Effector memory CD4-positive, alpha-beta T cell (primary cell): ENCODE measurements around the gene RBMS3.

Source experiments
- DNase-seq, 3 donors: peaks; one replicate each; pipeline ENCODE4 v3.0.0-alpha.2; 2020
- H3K27ac ChIP-seq: 2 replicates; pipeline ENCODE4 v1.7.0; 2013; ENCODE audit warnings: mild to moderate bottlenecking, low read length, moderate library complexity; ENCODE audit not compliant: insufficient read depth, poor library complexity, severe bottlenecking
- H3K27me3 ChIP-seq: replicated peaks from 2 replicates; pipeline ENCODE4 v1.7.0; 2013; ENCODE audit warnings: mild to moderate bottlenecking, low read length; ENCODE audit not compliant: insufficient read depth, control insufficient read depth, poor library complexity, severe bottlenecking
- H3K36me3 ChIP-seq: 2 replicates; pipeline ENCODE4 v1.7.0; 2013; ENCODE audit warnings: mild to moderate bottlenecking, low read length, moderate library complexity; ENCODE audit not compliant: control insufficient read depth, insufficient read depth
- H3K4me1 ChIP-seq: 2 replicates; pipeline ENCODE4 v1.7.0; 2013; ENCODE audit warnings: low read length, mild to moderate bottlenecking; ENCODE audit not compliant: control insufficient read depth, insufficient read depth, poor library complexity, severe bottlenecking
- H3K4me3 ChIP-seq: 2 replicates; pipeline ENCODE4 v1.7.0; 2013; ENCODE audit warnings: low read length, low read depth, mild to moderate bottlenecking; ENCODE audit not compliant: insufficient read depth, poor library complexity, severe bottlenecking
- H3K9me3 ChIP-seq: 2 replicates; pipeline ENCODE4 v1.7.0; 2013; ENCODE audit warnings: mild to moderate bottlenecking, low read length, moderate library complexity; ENCODE audit not compliant: control insufficient read depth

Gene RBMS3

DNA sequence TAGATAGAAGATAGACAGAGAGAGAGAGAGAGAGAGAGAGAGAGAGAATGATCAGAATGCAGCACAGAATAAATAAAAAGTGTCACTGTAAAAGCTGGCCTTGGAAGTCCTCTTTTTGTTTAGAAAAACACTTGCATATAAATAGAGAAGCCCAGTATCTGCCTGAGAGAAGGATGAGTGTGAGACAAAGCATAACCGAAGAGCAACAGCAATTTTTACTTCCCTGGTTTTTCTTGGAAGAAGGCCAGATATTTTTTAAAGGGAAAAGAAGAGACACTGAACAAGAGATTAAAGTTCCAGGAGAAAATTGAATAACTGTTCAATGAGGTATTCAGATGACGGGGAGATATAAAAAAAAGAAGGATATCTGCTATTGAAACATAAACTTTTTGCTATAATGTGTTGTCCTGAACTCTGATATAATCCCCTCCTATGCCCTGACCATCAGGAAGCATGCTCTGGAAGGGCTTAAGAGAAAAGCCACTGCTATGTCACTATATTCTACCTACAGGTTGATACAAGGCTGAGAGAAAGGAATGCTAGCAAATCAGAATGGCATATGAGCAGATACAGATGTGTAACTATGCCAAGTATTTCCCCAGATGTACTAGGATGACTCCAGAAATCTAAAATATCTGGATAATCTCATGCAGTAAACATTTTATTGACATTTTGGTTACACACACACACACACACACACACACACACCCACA lies 358.9 kb downstream of the RBMS3 start:
- Histone ChIP-seq H3K27me3 (no peaks in the 10 kb centered on the region), H3K36me3 (no peaks in the 10 kb centered on the region), H3K9me3 (no peaks in the 10 kb centered on the region), H3K4me1 (no peaks in the 10 kb centered on the region), H3K27ac (no peak overlapping the region), H3K4me3 (no peak overlapping the region)
- no peak for DNase-seq

DNA sequence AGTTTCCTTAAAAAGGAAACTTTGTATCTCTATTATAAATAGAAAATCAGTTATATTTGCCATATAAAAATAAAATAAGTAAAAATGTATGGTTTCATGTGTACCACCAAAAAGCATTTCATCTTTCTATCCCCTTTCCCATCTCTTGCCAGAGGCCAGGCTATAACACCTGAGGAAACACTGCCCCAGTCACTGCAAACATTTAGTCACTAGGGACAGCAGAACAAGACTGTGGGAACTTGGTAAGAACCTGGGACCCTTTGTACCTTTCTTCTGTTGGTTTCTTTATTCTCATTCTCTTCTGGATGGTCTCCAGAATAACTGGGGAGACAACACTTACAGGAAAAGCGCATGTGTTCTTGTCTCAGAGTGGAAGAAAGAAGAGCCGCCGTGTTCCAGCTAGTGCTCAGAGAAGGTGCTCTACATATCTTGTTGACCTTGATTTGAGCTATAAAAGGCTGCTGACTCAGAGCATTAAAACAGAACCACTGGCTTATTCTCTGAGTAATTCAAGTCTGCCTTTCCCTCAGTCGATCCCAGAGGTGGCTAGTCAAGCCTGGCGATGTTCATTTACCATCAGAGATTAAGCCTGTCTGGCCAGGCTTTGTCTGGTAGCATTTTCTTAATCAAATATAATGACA lies 361.6 kb downstream of the RBMS3 start:
- no peaks in the 10 kb centered on the region for H3K9me3 ChIP-seq
- no peaks in the 10 kb centered on the region for H3K4me1 ChIP-seq
- no peaks in the 10 kb centered on the region for H3K27me3 ChIP-seq
- no peak overlapping the region for H3K4me3 ChIP-seq
- H3K36me3 ChIP-seq, result no peaks in the 10 kb centered on the region
- no peak overlapping the region for H3K27ac ChIP-seq
- no peak for DNase-seq

DNA sequence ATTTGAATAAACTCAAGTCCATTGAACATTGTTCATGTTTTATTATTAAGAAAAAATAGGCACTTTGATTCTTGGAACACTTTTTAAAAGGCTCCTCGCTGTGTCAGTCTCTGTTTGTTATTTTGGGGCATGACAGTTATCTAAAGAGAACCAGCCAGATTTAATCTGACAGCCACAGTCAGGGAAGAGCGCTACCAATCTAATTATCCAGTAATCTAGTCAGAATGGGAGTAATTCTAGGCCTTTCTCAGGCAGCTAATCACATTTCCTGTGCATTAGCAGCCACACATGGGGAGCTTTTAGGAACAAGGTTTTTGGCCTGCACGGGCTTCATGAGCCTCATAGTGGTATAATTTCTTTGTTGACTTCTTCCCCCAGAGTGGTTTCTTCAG lies 362.2 kb downstream of the RBMS3 start:
- H3K27ac ChIP-seq, result no peak overlapping the region
- H3K4me3 ChIP-seq, result no peak overlapping the region
- H3K9me3 ChIP-seq, result no peaks in the 10 kb centered on the region
- no peaks in the 10 kb centered on the region for H3K4me1 ChIP-seq
- H3K27me3 ChIP-seq, result no peaks in the 10 kb centered on the region
- no peak for DNase-seq
- H3K36me3 ChIP-seq, result no peaks in the 10 kb centered on the region

DNA sequence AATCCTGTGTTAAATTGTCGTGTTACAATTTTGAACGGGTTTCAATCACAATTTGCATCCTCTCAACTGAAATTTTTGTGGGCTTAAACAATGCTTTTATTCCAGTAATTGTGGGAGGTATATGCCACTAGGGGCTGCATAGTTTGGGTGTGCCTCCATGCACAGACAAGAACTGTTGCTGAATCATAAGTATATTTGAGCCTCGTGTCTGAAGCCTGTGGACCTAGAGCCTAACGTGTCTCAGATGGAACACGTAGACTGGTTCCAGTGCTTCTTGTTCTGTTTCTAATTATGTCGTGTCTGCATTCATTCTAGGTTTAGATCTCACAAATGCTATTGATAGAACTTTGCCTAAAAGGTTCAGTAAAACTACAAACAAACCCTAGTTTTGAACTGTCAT lies 363.4 kb downstream of the RBMS3 start:
- Histone ChIP-seq H3K4me1 (no peaks in the 10 kb centered on the region), H3K27me3 (no peaks in the 10 kb centered on the region), H3K4me3 (no peak overlapping the region), H3K9me3 (no peaks in the 10 kb centered on the region), H3K27ac (no peak overlapping the region), H3K36me3 (no peaks in the 10 kb centered on the region)
- no peak for DNase-seq

DNA sequence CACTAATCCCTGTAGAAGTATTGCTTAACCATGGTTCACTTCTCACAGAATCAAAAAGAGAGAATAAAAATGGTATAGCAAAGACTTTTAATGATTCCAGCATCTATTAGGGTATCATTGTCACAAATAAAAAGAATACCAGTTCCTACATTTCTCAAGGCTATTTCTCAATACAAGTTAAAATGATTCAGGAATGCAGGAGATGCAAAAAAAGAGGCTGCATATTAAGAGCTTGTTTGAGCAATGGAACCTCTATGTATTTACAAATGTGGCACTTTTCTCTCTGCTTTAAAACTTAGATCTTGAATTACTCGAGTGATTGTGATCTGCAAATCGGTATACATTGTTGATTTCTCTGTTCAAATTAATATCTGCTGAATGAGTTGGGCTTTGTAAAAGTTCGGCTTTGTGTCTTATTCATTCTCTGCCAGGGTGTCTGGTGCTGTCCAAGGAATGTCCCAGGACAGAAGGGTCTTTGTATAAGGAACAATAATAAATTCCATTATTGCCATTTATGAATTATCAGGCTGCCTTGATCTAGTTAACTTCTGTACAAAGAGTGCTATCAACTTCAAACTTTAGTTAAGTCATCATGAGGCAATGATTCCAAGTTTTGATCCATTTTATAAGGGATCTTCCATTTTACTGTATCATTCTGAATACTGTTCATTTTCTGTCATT lies 364.2 kb downstream of the RBMS3 start:
- no peak overlapping the region for H3K4me3 ChIP-seq
- no peaks in the 10 kb centered on the region for H3K4me1 ChIP-seq
- H3K9me3 ChIP-seq, result no peaks in the 10 kb centered on the region
- no peak overlapping the region for H3K27ac ChIP-seq
- H3K36me3 ChIP-seq, result no peaks in the 10 kb centered on the region
- no peaks in the 10 kb centered on the region for H3K27me3 ChIP-seq
- DNase-seq, result no peak

DNA sequence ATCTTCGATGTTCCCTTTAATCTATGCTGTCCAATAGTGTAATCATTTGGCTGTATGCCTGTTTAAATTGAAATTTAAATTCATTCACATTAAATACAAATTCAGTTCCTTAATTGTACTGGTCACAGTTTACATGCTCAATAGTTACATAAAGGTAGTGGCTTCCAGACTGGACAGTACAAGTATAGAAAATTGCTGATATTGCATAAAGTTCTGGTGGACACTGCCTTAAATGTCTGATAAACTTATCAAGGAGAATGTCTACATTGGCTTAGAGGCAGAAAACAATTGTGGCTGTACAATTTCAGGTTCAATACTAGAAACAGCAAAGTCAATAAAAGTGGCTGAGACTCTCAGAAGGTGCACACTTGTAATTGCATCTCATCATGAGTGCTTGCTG lies 365.2 kb downstream of the RBMS3 start:
- no peak overlapping the region for H3K4me3 ChIP-seq
- H3K4me1 ChIP-seq, result no peaks in the 10 kb centered on the region
- no peaks in the 10 kb centered on the region for H3K27me3 ChIP-seq
- no peak overlapping the region for H3K27ac ChIP-seq
- H3K9me3 ChIP-seq, result no peaks in the 10 kb centered on the region
- no peaks in the 10 kb centered on the region for H3K36me3 ChIP-seq
- DNase-seq, result no peak

DNA sequence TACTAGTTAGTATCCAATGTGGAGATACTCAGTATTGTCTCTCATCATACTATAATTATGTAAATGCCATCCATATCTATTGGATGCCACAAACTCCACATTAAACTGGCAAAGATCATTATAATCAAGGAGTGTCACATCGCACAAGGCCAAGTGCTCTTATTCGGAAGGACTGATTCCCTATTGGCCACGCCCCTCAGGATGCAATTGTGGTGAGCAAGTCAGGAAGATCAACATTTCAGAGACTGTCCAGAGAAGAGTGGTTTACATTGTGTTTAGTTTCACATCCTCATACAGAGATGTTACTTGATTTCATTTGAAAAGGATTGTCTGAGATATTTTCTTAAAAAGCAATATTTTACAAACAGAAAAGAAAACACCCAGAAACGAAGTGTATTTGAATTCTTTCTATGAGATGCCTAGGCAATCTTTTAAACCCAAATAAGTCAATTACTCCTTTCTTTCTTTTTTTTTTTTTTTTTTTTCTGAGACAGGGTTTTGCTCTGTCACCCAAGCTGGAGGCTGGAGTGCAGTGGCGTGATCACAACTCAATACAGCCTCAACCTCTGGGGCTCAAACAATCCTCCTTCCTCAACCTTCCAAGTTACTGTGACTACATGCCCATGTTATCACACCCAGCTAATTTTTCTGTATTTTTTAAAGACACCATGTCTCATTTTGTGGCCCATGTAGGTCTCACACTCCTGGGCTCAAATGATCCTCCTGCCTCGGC lies 369.1 kb downstream of the RBMS3 start:
- Histone ChIP-seq H3K4me1 (no peaks in the 10 kb centered on the region), H3K27ac (no peak overlapping the region), H3K36me3 (no peaks in the 10 kb centered on the region), H3K4me3 (no peak overlapping the region), H3K9me3 (no peaks in the 10 kb centered on the region), H3K27me3 (no peaks in the 10 kb centered on the region)
- DNase-seq, result no peak

DNA sequence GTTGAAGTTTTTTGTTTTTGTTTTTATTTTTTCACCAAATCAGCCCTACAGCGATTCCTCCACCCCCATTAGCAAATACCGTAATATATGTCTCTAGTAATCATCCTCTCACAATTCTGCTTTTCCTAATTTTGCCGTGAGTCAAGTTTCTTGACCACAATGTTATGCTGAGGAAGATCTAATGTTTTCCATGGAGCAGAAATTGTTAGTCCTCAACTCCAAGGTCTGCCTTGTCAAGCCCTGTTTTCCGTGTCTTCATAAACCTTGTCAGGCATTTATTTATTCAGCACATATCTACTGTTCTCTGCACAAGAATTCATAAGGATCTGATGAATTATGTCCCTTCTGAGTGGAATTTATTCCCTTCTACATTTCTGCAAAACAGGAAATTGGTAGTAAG lies 372.8 kb downstream of the RBMS3 start:
- H3K4me3 ChIP-seq, result no peak overlapping the region
- no peaks in the 10 kb centered on the region for H3K9me3 ChIP-seq
- no peaks in the 10 kb centered on the region for H3K27me3 ChIP-seq
- no peak overlapping the region for H3K27ac ChIP-seq
- no peak for DNase-seq
- no peaks in the 10 kb centered on the region for H3K36me3 ChIP-seq
- H3K4me1 ChIP-seq, result no peaks in the 10 kb centered on the region

DNA sequence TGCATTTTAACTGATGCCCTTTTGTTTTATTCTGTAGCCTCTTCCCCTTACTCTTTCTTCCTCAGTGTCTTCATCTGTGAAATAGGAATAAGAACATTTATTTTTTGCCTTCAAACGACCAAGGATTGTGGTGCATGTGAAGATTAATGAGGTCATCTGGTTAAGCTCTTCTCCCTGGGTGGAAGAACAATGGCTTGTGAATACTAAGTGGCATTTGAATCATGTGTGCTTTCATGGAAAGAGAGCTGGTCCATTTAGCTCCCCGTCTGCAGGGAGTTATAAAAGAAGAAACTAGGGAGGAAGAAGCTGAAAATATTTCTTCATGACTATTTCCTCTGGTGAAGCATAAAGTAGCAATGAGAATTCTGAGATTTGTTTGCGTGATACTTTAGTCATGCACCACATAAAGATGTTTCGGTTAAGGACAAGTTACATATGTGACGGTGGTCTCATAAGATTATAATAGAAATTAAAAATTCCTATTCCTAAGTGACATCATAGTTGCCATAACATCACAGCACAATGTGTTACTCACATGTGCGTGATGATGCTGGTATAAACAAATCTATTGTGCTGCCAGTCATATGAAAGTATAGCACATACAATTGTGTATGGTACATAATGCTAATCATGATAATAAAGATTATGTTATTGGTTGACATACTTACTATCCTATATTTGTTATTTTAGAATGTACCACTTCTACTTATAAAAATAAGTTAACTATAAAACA lies 374.3 kb downstream of the RBMS3 start:
- Histone ChIP-seq H3K4me1 (no peaks in the 10 kb centered on the region), H3K27me3 (no peaks in the 10 kb centered on the region), H3K4me3 (no peak overlapping the region), H3K36me3 (no peaks in the 10 kb centered on the region), H3K27ac (no peak overlapping the region), H3K9me3 (no peaks in the 10 kb centered on the region)
- DNase-seq, result no peak
